OCI-LY1 (cell line): ENCODE results near the gene ACTN4.

Source experiments
- H2AFZ ChIP-seq: fragments of 200-600 bp; sonication (generic), shearing (Covaris generic); 2 replicates; pipeline ENCODE4 v1.6.0; 2014; ENCODE audit warnings: antibody characterized with exemption, mild to moderate bottlenecking, low read length
- H3F3A ChIP-seq: fragments of 200-600 bp; sonication (generic), shearing (Covaris generic); 2 replicates; pipeline ENCODE4 v1.6.0; 2014; ENCODE audit warnings: mild to moderate bottlenecking, antibody characterized with exemption, low read length, moderate library complexity; ENCODE audit not compliant: insufficient read depth
- H3K27ac ChIP-seq: fragments of 200-600 bp; sonication (generic); 2 replicates; pipeline ENCODE4 v1.5.1; 2014; ENCODE audit warnings: low read length, mixed run types, mild to moderate bottlenecking, low read depth; ENCODE audit not compliant: poor library complexity, severe bottlenecking
- H3K27me3 ChIP-seq: fragments of 200-600 bp; sonication (generic); 2 replicates; pipeline ENCODE4 v1.6.0; 2014; ENCODE audit warnings: antibody characterized with exemption, mild to moderate bottlenecking, low read length, moderate library complexity; ENCODE audit not compliant: insufficient read depth
- H3K36me3 ChIP-seq: fragments of 200-600 bp; sonication (generic); 2 replicates; pipeline ENCODE4 v1.6.1; 2014; ENCODE audit warnings: mild to moderate bottlenecking, antibody characterized with exemption, low read length, moderate library complexity, mixed read lengths; ENCODE audit not compliant: insufficient read depth
- H3K4me1 ChIP-seq: fragments of 200-600 bp; sonication (generic); 2 replicates; pipeline ENCODE4 v1.5.1; 2014; ENCODE audit warnings: mild to moderate bottlenecking, low read length, moderate library complexity; ENCODE audit not compliant: insufficient read depth, severe bottlenecking
- H3K4me2 ChIP-seq: fragments of 200-600 bp; sonication (generic), shearing (Covaris generic); 2 replicates; pipeline ENCODE4 v1.6.1; 2014; ENCODE audit warnings: low read length
- H3K4me3 ChIP-seq: fragments of 200-600 bp; sonication (generic); 2 replicates; pipeline ENCODE4 v1.5.1; 2014; ENCODE audit warnings: low read length, low read depth, mild to moderate bottlenecking, mixed read lengths; ENCODE audit not compliant: poor library complexity, severe bottlenecking
- H3K79me2 ChIP-seq: fragments of 200-600 bp; shearing (Covaris generic); 2 replicates; pipeline ENCODE4 v1.6.1; 2016; ENCODE audit warnings: mixed run types, low read length, mixed read lengths; ENCODE audit not compliant: insufficient read depth
- H3K9ac ChIP-seq: fragments of 200-600 bp; sonication (generic), shearing (Covaris generic); 2 replicates; pipeline ENCODE4 v1.6.1; 2014; ENCODE audit warnings: mild to moderate bottlenecking, low read length, mixed read lengths
- H3K9me2 ChIP-seq: fragments of 200-600 bp; sonication (generic), shearing (Covaris generic); 2 replicates; pipeline ENCODE4 v1.6.1; 2014; ENCODE audit warnings: low read depth, mild to moderate bottlenecking, low read length, mixed read lengths
- H3K9me3 ChIP-seq: fragments of 200-600 bp; shearing (Covaris generic); 2 replicates; pipeline ENCODE4 v1.6.1; 2014; ENCODE audit warnings: low read length, mixed read lengths
- H4K20me1 ChIP-seq: fragments of 200-600 bp; sonication (generic), shearing (Covaris generic); 2 replicates; pipeline ENCODE4 v1.6.0; 2016; ENCODE audit warnings: mild to moderate bottlenecking, low read length; ENCODE audit not compliant: insufficient read depth
- CTCF ChIP-seq: fragments of 200-600 bp; sonication (generic), shearing (Covaris generic); IDR thresholded peaks from 2 replicates; pipeline ENCODE4 v1.5.1; 2017; ENCODE audit warnings: mild to moderate bottlenecking, antibody characterized with exemption, low read length, moderate library complexity, mixed read lengths
- EZH2 ChIP-seq: fragments of 200-600 bp; sonication (generic), shearing (Covaris generic); IDR thresholded peaks from 2 replicates; pipeline ENCODE4 v1.8.0; 2017; ENCODE audit warnings: borderline replicate concordance, mixed run types, mild to moderate bottlenecking, antibody characterized with exemption, low read length, moderate library complexity, mixed read lengths

The ACTN4 gene

GRCh38 chr19:38669552-38669951 lies 22.1 kb downstream of the ACTN4 start:
- no peaks in the 10 kb centered on the region for H3K9me3 ChIP-seq
- no peaks in the 10 kb centered on the region for H3K9me2 ChIP-seq
- H3K27ac ChIP-seq: no peak overlapping the region
- TF ChIP-seq EZH2: no peak
- no peak for TF ChIP-seq CTCF
- H3K79me2 ChIP-seq: peaks cover 31% of the 10 kb centered on the region
- no peaks in the 10 kb centered on the region for H3F3A ChIP-seq
- H3K4me2 ChIP-seq: no peak overlapping the region
- peaks cover 46% of the 10 kb centered on the region for H3K4me1 ChIP-seq
- H4K20me1 ChIP-seq: no peaks in the 10 kb centered on the region
- H3K27me3 ChIP-seq: no peaks in the 10 kb centered on the region
- H3K9ac ChIP-seq: no peak overlapping the region
- H3K4me3 ChIP-seq: no peak overlapping the region
- no peak overlapping the region for H2AFZ ChIP-seq
- no peaks in the 10 kb centered on the region for H3K36me3 ChIP-seq

DNA sequence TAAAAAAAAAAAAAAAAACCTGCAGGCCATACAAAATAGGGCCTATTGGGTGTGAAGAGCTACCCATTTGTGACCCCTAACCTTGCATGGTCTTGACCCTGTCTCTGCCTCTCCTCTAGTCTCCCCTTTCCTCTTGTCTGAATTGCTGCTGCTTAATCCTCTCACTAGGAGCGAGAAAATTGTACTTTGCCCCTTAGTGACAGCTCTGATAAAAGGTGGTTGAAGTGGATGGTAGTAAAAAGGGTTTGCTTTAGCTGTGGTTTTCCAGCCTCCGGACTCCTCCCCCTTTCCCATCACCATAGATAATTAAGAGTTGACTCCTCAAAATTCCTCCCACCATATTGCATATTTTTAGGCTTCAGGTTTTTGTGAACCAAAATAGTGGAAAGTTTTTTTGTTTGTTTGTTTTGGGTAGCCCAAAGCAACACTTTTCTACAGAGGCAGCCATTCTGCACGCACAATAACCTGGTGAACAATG lies 23.5 kb downstream of the ACTN4 start:
- peaks cover 38% of the 10 kb centered on the region for H3K79me2 ChIP-seq
- H3K9me3 ChIP-seq: no peaks in the 10 kb centered on the region
- H2AFZ ChIP-seq: no peak overlapping the region
- H3K9me2 ChIP-seq: no peaks in the 10 kb centered on the region
- H3K9ac ChIP-seq: no peak overlapping the region
- peaks cover 32% of the 10 kb centered on the region for H3K4me1 ChIP-seq
- TF ChIP-seq CTCF (no peak), EZH2 (no peak)
- no peaks in the 10 kb centered on the region for H3F3A ChIP-seq
- no peak overlapping the region for H3K4me2 ChIP-seq
- H3K4me3 ChIP-seq: no peak overlapping the region
- H3K27ac ChIP-seq: no peak overlapping the region
- no peaks in the 10 kb centered on the region for H4K20me1 ChIP-seq
- H3K27me3 ChIP-seq: no peaks in the 10 kb centered on the region
- no peaks in the 10 kb centered on the region for H3K36me3 ChIP-seq

DNA sequence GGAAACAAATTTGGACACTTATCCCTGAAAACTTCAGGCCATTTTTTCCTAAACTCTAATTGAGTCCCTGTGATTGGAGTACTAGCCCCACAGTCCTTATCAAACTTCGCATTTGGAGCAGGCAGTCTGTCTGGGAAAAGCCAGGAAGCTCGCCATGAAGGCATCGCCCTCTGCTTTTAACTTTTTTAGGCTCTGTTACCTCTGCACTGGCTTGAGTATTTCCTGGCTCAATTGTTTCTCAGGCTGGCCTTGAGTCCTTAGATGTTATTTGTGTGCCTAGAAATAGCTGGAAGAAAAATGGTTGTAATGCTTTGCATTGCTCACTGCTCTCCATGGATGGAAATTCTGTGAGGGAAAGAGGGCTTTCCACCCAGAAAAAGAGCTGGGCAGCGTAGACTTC lies 24.2 kb downstream of the ACTN4 start:
- no peak overlapping the region for H3K4me2 ChIP-seq
- H3K9me2 ChIP-seq: no peaks in the 10 kb centered on the region
- no peak overlapping the region for H3K4me3 ChIP-seq
- H3K36me3 ChIP-seq: no peaks in the 10 kb centered on the region
- H3K4me1 ChIP-seq: peaks cover 25% of the 10 kb centered on the region
- H3K27me3 ChIP-seq: no peaks in the 10 kb centered on the region
- no peak overlapping the region for H2AFZ ChIP-seq
- H4K20me1 ChIP-seq: no peaks in the 10 kb centered on the region
- H3K27ac ChIP-seq: no peak overlapping the region
- H3F3A ChIP-seq: no peaks in the 10 kb centered on the region
- peaks cover 42% of the 10 kb centered on the region for H3K79me2 ChIP-seq
- no peak overlapping the region for H3K9ac ChIP-seq
- TF ChIP-seq EZH2: no peak
- TF ChIP-seq CTCF: no peak
- no peaks in the 10 kb centered on the region for H3K9me3 ChIP-seq
